CD1c-positive myeloid dendritic cell (primary cell): Measurements from ENCODE around the gene ARHGEF12.

Experiments used
- DNase-seq: peaks from one replicate; pipeline ENCODE4 v3.0.0-alpha.2; 2016; ENCODE audit errors: extremely low spot score

The ARHGEF12 gene

GRCh38 chr11:120517390-120517761, 181.2 kb downstream of the ARHGEF12 start:
- DNase-seq, result no peak

GRCh38 chr11:120517801-120518291, 181.6 kb downstream of the ARHGEF12 start:
- DNase-seq, result no peak

GRCh38 chr11:120518356-120518755, 182.1 kb downstream of the ARHGEF12 start:
- no peak for DNase-seq

- DNase-seq, result no peak
These were observed 183.3 kb downstream of the ARHGEF12 start for GRCh38 chr11:120519474-120519873.

- no peak for DNase-seq
These were observed 184.0 kb downstream of the ARHGEF12 start for GRCh38 chr11:120520091-120520822.

GRCh38 chr11:120521176-120521575, 185.0 kb downstream of the ARHGEF12 start:
- no peak for DNase-seq

- DNase-seq, result no peak
These were observed 185.8 kb downstream of the ARHGEF12 start for GRCh38 chr11:120522021-120522420.

GRCh38 chr11:120522736-120523135, 186.5 kb downstream of the ARHGEF12 start:
- no peak for DNase-seq

GRCh38 chr11:120523196-120523595, 187.0 kb downstream of the ARHGEF12 start:
- no peak for DNase-seq

GRCh38 chr11:120524536-120525085, 188.4 kb downstream of the ARHGEF12 start:
- no peak for DNase-seq

- DNase-seq, result no peak
These were observed 189.3 kb downstream of the ARHGEF12 start for GRCh38 chr11:120525261-120526171.

- no peak for DNase-seq
These were observed 190.0 kb downstream of the ARHGEF12 start for GRCh38 chr11:120526241-120526640.

- DNase-seq, result no peak
These were observed 191.0 kb downstream of the ARHGEF12 start for GRCh38 chr11:120527111-120527761.

GRCh38 chr11:120528749-120529148, 192.5 kb downstream of the ARHGEF12 start:
- no peak for DNase-seq

GRCh38 chr11:120529214-120529613, 193.0 kb downstream of the ARHGEF12 start:
- no peak for DNase-seq

- DNase-seq, result no peak
These were observed 193.7 kb downstream of the ARHGEF12 start for GRCh38 chr11:120529911-120530310.

GRCh38 chr11:120532082-120532831, 196.0 kb downstream of the ARHGEF12 start:
- no peak for DNase-seq

GRCh38 chr11:120532832-120533196, 196.6 kb downstream of the ARHGEF12 start:
- DNase-seq, result no peak

GRCh38 chr11:120536091-120536796, 200.0 kb downstream of the ARHGEF12 start:
- DNase-seq, result no peak

GRCh38 chr11:120536797-120537169, 200.6 kb downstream of the ARHGEF12 start:
- no peak for DNase-seq

- no peak for DNase-seq
These were observed 201.8 kb downstream of the ARHGEF12 start for GRCh38 chr11:120537996-120538395.
